Naive thymus-derived CD4-positive, alpha-beta T cell (primary cell): Measurements from ENCODE around the gene ARIH1. TPM values are rescaled to one million over a fixed set of nuclear protein-coding genes. Genes with fewer than 3 reads are reported as not detected.
A peak's percentile ranks its signal among the peaks of the same experiment; 100 is the strongest.
"Not testable (repeated sequence)": the region's sequence is repeated elsewhere in the genome, so short reads cannot be mapped to it uniquely, and the experiment has no call there.

Experiments
- ATAC-seq: fragments of 150-1000 bp; cut with Tn5 transposase; 2 replicates; pipeline ENCODE4 v1.10.0; 2021; ENCODE audit warnings: mild to moderate bottlenecking, moderate library complexity
- CTCF ChIA-PET: fragments of 350-600 bp; sonication (Branson Sonifier 250); formaldehyde crosslinking; loops from one replicate; lab custom pipeline; 2021; ENCODE audit warnings: antibody characterized with exemption; lab: Charles Lee
- POLR2A ChIA-PET: fragments of 350-600 bp; sonication (Branson Sonifier 250); formaldehyde crosslinking; loops from one replicate; lab custom pipeline; 2021; ENCODE audit warnings: antibody characterized with exemption, inconsistent platforms; lab: Charles Lee
- DNase-seq, 9 donors: peaks; one replicate each; pipeline versions ENCODE4 v3.0.0 to v3.0.0-alpha.2; 2020 to 2022; ENCODE audit warnings: mixed read lengths in 1 of 9
- H3K27ac ChIP-seq: one replicate; pipeline ENCODE4 v1.7.0; 2013; ENCODE audit warnings: mild to moderate bottlenecking, low read depth, low read length, moderate library complexity
- H3K27me3 ChIP-seq, 2 donors: one replicate each; pipeline ENCODE4 v1.7.0; 2013; ENCODE audit warnings: low read length in 2 of 2, mild to moderate bottlenecking in 2 of 2, moderate library complexity in 2 of 2; ENCODE audit not compliant: control insufficient read depth in 2 of 2, insufficient read depth in 2 of 2
- H3K36me3 ChIP-seq, 3 experiments: 1 replicate in 2 of 3; 2 replicates in 1 of 3; pipeline ENCODE4 v1.7.0; 2013; ENCODE audit warnings: low read length in 3 of 3, mild to moderate bottlenecking in 3 of 3, moderate library complexity in 1 of 3; ENCODE audit not compliant: insufficient read depth in 3 of 3, control insufficient read depth in 2 of 3
- H3K4me1 ChIP-seq, 2 donors: one replicate each; pipeline ENCODE4 v1.7.0; 2013; ENCODE audit warnings: low read length in 2 of 2, mild to moderate bottlenecking in 2 of 2, moderate library complexity in 1 of 2; ENCODE audit not compliant: control insufficient read depth in 2 of 2, insufficient read depth in 2 of 2
- H3K4me3 ChIP-seq: 2 replicates; pipeline ENCODE4 v1.7.0; 2013; ENCODE audit warnings: mild to moderate bottlenecking, low read length
- H3K9me3 ChIP-seq, 3 experiments: 1 replicate in 2 of 3; 2 replicates in 1 of 3; pipeline ENCODE4 v1.7.0; 2013; ENCODE audit warnings: low read length in 3 of 3; ENCODE audit not compliant: control insufficient read depth in 2 of 3
- H3K27ac Mint-ChIP-seq, 9 donors: one replicate each; pipeline ENCODE4 v1.8.0; 2020 to 2022; ENCODE audit warnings: mixed read lengths in 9 of 9, mild to moderate bottlenecking in 8 of 9, moderate library complexity in 5 of 9, inconsistent platforms in 2 of 9
- H3K27me3 Mint-ChIP-seq, 5 donors: one replicate each; pipeline ENCODE4 v1.8.0; 2021 to 2022; ENCODE audit warnings: mixed read lengths in 5 of 5, mild to moderate bottlenecking in 1 of 5
- H3K36me3 Mint-ChIP-seq, 5 donors: one replicate each; pipeline ENCODE4 v1.8.0; 2020 to 2022; ENCODE audit warnings: mixed read lengths in 5 of 5, mild to moderate bottlenecking in 3 of 5, inconsistent platforms in 1 of 5
- H3K4me1 Mint-ChIP-seq, 7 donors: one replicate each; pipeline ENCODE4 v1.8.0; 2020 to 2022; ENCODE audit warnings: mixed read lengths in 7 of 7, mild to moderate bottlenecking in 3 of 7, inconsistent platforms in 1 of 7
- H3K4me3 Mint-ChIP-seq, 10 donors: one replicate each; pipeline ENCODE4 v1.8.0; 2020 to 2022; ENCODE audit warnings: mild to moderate bottlenecking in 10 of 10, mixed read lengths in 10 of 10, moderate library complexity in 6 of 10, inconsistent platforms in 2 of 10
- H3K9me3 Mint-ChIP-seq, 11 donors: one replicate each; pipeline ENCODE4 v1.8.0; 2020 to 2022; ENCODE audit warnings: mixed read lengths in 11 of 11, mild to moderate bottlenecking in 4 of 11, inconsistent platforms in 1 of 11, moderate library complexity in 1 of 11
- intact Hi-C, 2 donors: fragments of 100-400 bp; cut with micrococcal nuclease; formaldehyde crosslinking; loops; one replicate each; pipeline ENCODE4 v1.15.1; 2023
- polyA plus RNA-seq, 2 donors: library from polyadenylated mRNA; unstranded; fragments of 300-500 nt; fragmentation: Illumina TruSeq; gene quantifications; one replicate each; pipeline ENCODE4 v1.2.3, GENCODE V29; 2021
- total RNA-seq, 6 experiments: library from RNA in 5 of 6; stranded (reverse) in 5 of 6; gene quantifications; 1 replicate in 5 of 6; 2 replicates in 1 of 6; pipeline ENCODE4 v1.2.3 and lab custom pipeline; 2021 to 2026

Gene ARIH1
- total and polyA plus RNA-seq, 7 experiments from 2014 or later, result 20.1 to 191 (median 179) TPM

DNA sequence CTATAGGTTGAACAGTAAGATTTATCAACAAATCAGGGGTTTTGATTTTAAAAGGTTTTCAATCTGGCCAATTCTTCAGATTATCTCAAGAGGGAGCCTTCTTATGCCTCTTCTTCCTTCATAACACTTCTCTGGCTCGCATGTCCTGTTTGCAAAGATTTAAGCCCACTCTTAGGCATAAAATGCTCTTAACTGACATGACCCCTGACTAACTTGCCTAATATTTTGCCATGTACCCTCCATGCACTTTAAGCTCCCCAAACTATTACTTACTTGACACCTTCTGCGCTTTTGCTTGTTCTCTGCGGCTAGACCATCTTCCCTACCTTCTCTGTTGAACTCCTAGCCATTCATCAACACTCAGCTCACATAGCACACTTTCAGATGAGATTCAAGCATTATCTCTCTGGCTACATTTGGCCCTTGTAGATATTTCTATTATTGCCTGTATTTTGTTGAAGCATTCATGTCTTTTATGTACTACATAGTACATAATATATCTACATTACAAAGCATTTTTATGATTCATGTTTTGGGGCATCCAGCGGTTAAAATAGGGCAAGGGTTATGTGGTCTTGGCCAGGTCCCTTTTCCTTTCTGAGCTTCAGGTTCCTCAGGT, 1.0 kb upstream of the ARIH1 start:
- Histone ChIP-seq H3K4me1 (peaks cover 33 to 38% of the 10 kb centered on the region in 2 donors), H3K27ac (peak overlapping the region; percentile 99), H3K36me3 (peaks cover 0 to 3% (median 0%) of the 10 kb centered on the region in 3 experiments), H3K27me3 (no peaks in the 10 kb centered on the region), H3K4me3 (peak overlapping the region; percentile 95), H3K9me3 (no peaks in the 10 kb centered on the region)
- no peak for ATAC-seq
- ChIA-PET CTCF (interaction anchor here (0.7 to 1.5 kb wide), 6 partner anchors 9 to 97 kb away, joined by 3 to 12 read pairs (median 3); partner anchors contain the start of gene HEXA), POLR2A (interaction anchor here (0.5 to 6.6 kb wide), 13 partner anchors 10 to 247 kb away, joined by 3 to 64 read pairs (median 5); partner anchors contain the start of genes HEXA and PKM)
- Mint-ChIP-seq H3K4me1 (peaks cover 29 to 51% (median 39%) of the 10 kb centered on the region in 7 donors), H3K4me3 (peak overlapping the region; percentile 92 to 98 (median 96)), H3K27ac (peak overlapping the region; percentile 87 to 100 (median 99)), H3K36me3 (peaks cover 0 to 16% (median 5%) of the 10 kb centered on the region in 5 donors), H3K27me3 (no peaks in the 10 kb centered on the region), H3K9me3 (peaks cover 0 to 7% (median 0%) of the 10 kb centered on the region in 11 donors)
- intact Hi-C loops, result loop anchor here (1.0 to 10.0 kb wide), 14 partner anchors 11 to 582 kb away; partner anchors contain the start of genes BBS4 (in 2 of the 2), HEXA (in 2 of the 2), HIGD2B (in 2 of the 2) and MYO9A (in 2 of the 2)
- DNase-seq, result peak in 6 of 9 donors; percentile 14 to 37 (median 32)

- Mint-ChIP-seq H3K36me3 (peaks cover 4 to 24% (median 17%) of the 10 kb centered on the region in 5 donors), H3K9me3 (peaks cover 0 to 10% (median 0%) of the 10 kb centered on the region in 11 donors), H3K27ac (peak overlapping the region; percentile 87 to 100 (median 99)), H3K4me3 (peak overlapping the region; percentile 92 to 98 (median 96)), H3K4me1 (peaks cover 42 to 65% (median 53%) of the 10 kb centered on the region in 7 donors), H3K27me3 (no peaks in the 10 kb centered on the region)
- H3K9me3 ChIP-seq, result no peaks in the 10 kb centered on the region
- ChIA-PET CTCF (no interaction called here), POLR2A (interaction anchor here (0.6 to 6.6 kb wide), 5 partner anchors 12 to 277 kb away, joined by 3 to 64 read pairs (median 6); partner anchors contain the start of genes BBS4, HEXA and HIGD2B)
- peaks cover 38 to 42% of the 10 kb centered on the region in 2 donors for H3K4me1 ChIP-seq
- ATAC-seq (peak; percentile 8), DNase-seq (no peak)
- intact Hi-C loops, result loop anchor here (1.0 to 10.0 kb wide), 8 partner anchors 58 to 1158 kb away; partner anchors contain the start of genes ADPGK (in 2 of the 2), BBS4 (in 1 of the 2), HIGD2B (in 1 of the 2) and NEO1 (in 1 of the 2)
- peaks cover 0 to 3% (median 0%) of the 10 kb centered on the region in 3 experiments for H3K36me3 ChIP-seq
- H3K4me3 ChIP-seq, result peak overlapping the region; percentile 95
- peak overlapping the region; percentile 99 for H3K27ac ChIP-seq
- no peaks in the 10 kb centered on the region for H3K27me3 ChIP-seq
Measured at GRCh38 chr15:72474466-72474911, 359 bp downstream of the ARIH1 start.

DNA sequence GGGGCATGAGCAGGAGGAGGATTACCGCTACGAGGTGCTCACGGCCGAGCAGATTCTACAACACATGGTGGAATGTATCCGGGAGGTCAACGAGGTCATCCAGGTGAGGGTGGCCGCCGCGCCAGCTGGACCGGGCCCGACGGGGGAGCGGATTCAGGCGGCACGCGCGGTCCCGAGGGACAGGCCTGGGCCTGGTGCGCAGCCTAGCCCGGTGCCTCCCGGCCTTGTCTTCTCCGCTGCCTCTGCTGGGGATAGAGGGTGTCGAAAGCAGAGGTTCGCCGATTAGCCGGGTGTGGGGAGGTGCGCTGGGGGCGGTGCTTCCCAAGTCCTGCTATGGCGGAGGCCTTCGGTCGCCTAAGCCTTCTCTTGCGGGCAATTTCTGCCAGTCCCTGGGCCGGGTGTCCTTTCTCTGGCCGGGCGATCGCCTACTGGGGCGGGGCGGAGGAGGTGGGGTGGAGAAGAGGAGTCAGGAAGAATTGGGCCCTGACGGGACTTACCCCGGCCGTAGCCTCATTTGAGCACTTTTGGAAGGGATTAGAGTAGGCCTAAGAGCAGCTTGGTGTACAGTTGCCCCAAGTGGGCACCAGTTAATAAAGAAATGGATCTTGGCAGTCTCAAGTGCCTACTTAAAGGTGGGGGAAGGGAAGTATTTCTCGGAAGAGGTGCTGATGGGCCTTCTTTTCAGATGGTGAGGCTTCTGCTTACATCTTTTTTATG, 940 bp downstream of the ARIH1 start:
- Mint-ChIP-seq H3K27ac (peak overlapping the region; percentile 87 to 100 (median 97)), H3K4me1 (peaks cover 42 to 71% (median 54%) of the 10 kb centered on the region in 7 donors), H3K4me3 (peak overlapping the region; percentile 92 to 98 (median 96)), H3K27me3 (no peaks in the 10 kb centered on the region), H3K9me3 (peaks cover 0 to 10% (median 0%) of the 10 kb centered on the region in 11 donors), H3K36me3 (peaks cover 4 to 24% (median 17%) of the 10 kb centered on the region in 5 donors)
- peak overlapping the region; percentile 99 for H3K27ac ChIP-seq
- peak overlapping the region; percentile 95 for H3K4me3 ChIP-seq
- H3K36me3 ChIP-seq, result peaks cover 0 to 3% (median 0%) of the 10 kb centered on the region in 3 experiments
- ChIA-PET POLR2A (interaction anchor here (0.6 to 6.6 kb wide), 8 partner anchors 9 to 278 kb away, joined by 3 to 64 read pairs (median 5); partner anchors contain the start of genes BBS4, HEXA and HIGD2B), CTCF (interaction anchor here (0.6 to 0.9 kb wide), 2 partner anchors 11 to 58 kb away, joined by 3 to 8 read pairs; no protein-coding TSS in a partner anchor)
- intact Hi-C loops, result loop anchor here (1.0 to 10.0 kb wide), 9 partner anchors 57 to 1158 kb away; partner anchors contain the start of genes ADPGK (in 2 of the 2), BBS4 (in 1 of the 2), HIGD2B (in 1 of the 2) and NEO1 (in 1 of the 2)
- no peaks in the 10 kb centered on the region for H3K27me3 ChIP-seq
- ATAC-seq (peak; percentile 62), DNase-seq (peak; percentile 71 to 89 (median 85))
- peaks cover 38 to 45% of the 10 kb centered on the region in 2 donors for H3K4me1 ChIP-seq
- no peaks in the 10 kb centered on the region for H3K9me3 ChIP-seq

DNA sequence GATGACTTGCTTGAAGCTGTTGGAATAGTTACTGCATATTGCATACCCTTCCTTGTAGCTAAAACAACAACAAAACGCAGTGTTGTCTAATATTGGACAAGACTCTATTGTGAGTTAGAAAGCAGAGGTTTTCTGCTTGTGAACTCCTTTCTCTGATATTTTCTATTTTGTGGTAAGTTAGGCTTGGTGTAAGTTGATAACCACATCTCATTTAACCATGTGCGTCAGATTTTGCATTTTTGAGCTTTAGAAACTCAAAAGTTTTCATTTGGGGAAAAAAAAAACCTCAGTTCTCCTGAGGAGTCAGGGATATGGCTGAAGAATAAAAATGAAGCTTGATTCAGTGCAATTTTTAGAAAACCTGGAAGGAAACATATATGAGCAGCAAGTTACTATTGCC, 1.5 kb downstream of the ARIH1 start:
- no peaks in the 10 kb centered on the region for H3K27me3 ChIP-seq
- H3K9me3 ChIP-seq, result no peaks in the 10 kb centered on the region
- ChIA-PET POLR2A (interaction anchor here (0.6 to 6.6 kb wide), 8 partner anchors 9 to 691 kb away, joined by 3 to 64 read pairs (median 5); partner anchors contain the start of gene HEXA), CTCF (interaction anchor here (0.6 to 0.9 kb wide), 2 partner anchors 11 to 57 kb away, joined by 3 to 8 read pairs; no protein-coding TSS in a partner anchor)
- H3K36me3 ChIP-seq, result peaks cover 0 to 3% (median 0%) of the 10 kb centered on the region in 3 experiments
- H3K27ac ChIP-seq, result peak overlapping the region; percentile 99
- H3K4me3 ChIP-seq, result peak overlapping the region; percentile 95
- intact Hi-C loops, result loop anchor here (1.0 to 10.0 kb wide), 4 partner anchors 161 to 1157 kb away; partner anchors contain the start of genes NEO1 (in 1 of the 2), NPTN (in 1 of the 2) and PARP6 (in 1 of the 2)
- Mint-ChIP-seq H3K4me1 (peaks cover 43 to 77% (median 56%) of the 10 kb centered on the region in 7 donors), H3K36me3 (peaks cover 4 to 24% (median 18%) of the 10 kb centered on the region in 5 donors), H3K9me3 (peaks cover 0 to 10% (median 0%) of the 10 kb centered on the region in 11 donors), H3K27ac (peak overlapping the region; percentile 87 to 100 (median 97)), H3K4me3 (peak overlapping the region; percentile 92 to 98 (median 96)), H3K27me3 (no peaks in the 10 kb centered on the region)
- ATAC-seq, result no peak
- H3K4me1 ChIP-seq, result peaks cover 38 to 45% of the 10 kb centered on the region in 2 donors
- DNase-seq, result no peak

DNA sequence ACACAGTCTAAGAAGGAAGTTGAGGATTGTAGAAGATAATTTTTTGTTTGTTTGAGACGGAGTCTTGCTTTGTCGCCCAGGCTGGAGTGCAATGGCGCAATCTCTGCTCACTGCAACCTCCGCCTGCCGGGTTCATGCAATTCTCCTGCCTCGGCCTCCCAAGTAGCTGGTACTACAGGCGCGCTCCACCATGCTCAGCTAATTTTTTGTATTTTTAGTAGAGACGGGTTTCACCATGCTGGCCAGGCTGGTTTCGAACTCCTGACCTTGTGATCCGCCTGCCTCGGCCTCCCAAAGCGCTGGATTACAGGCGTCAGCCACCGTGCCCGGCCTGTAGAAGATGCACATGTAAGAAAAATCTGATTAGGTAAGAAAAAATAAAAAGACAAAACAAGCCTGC, 2.2 kb downstream of the ARIH1 start:
- peaks cover 4 to 28% (median 25%) of the 10 kb centered on the region in 5 donors for H3K36me3 Mint-ChIP-seq
- peak overlapping the region; percentile 95 for H3K4me3 ChIP-seq
- CTCF ChIA-PET, H3K36me3 ChIP-seq, H3K27me3 Mint-ChIP-seq, DNase-seq, H3K9me3 Mint-ChIP-seq, H3K27me3 ChIP-seq, H3K9me3 ChIP-seq, ATAC-seq: not testable (repeated sequence)
- POLR2A ChIA-PET, result interaction anchor here (0.6 to 6.6 kb wide), 8 partner anchors 8 to 691 kb away, joined by 3 to 64 read pairs (median 5); partner anchors contain the start of gene HEXA
- peak overlapping the region; percentile 70 to 99 (median 86) for H3K27ac Mint-ChIP-seq
- H3K27ac ChIP-seq, result peak overlapping the region; percentile 99
- H3K4me1 ChIP-seq, result peaks cover 43 to 52% of the 10 kb centered on the region in 2 donors
- peaks cover 49 to 84% (median 62%) of the 10 kb centered on the region in 7 donors for H3K4me1 Mint-ChIP-seq
- intact Hi-C loops, result loop anchor here (10.0 kb wide), 2 partner anchors 162 to 578 kb away; partner anchors contain the start of gene NEO1 (in 1 of the 2)
- H3K4me3 Mint-ChIP-seq, result peak overlapping the region; percentile 71 to 98 (median 87)
